Ovary (tissue), 9 donors: ENCODE results near the gene EEF1AKMT4. TPM values are rescaled to one million over a fixed set of nuclear protein-coding genes. Genes with fewer than 3 reads are reported as not detected.

Experiments
- DNase-seq, 5 donors: peaks; one replicate each; pipeline ENCODE4 v3.0.0-alpha.2; 2019 to 2020
- H3K27ac ChIP-seq, 2 donors: fragments of 200-600 bp; one replicate each; pipeline versions ENCODE4 v1.5.1 to v1.8.0; 2019 to 2022
- H3K27me3 ChIP-seq: fragments of 200-600 bp; one replicate; pipeline ENCODE4 v1.8.0; 2022
- H3K36me3 ChIP-seq: fragments of 200-600 bp; sonication (generic); one replicate; pipeline ENCODE4 v1.5.1; 2019
- H3K4me1 ChIP-seq: one replicate; pipeline ENCODE4 v1.8.1; 2013; ENCODE audit warnings: mild to moderate bottlenecking, moderate library complexity; ENCODE audit not compliant: insufficient read depth
- H3K4me3 ChIP-seq: fragments of 200-600 bp; sonication (generic); one replicate; pipeline ENCODE4 v1.5.1; 2017
- H3K9me3 ChIP-seq, 2 donors: fragments of 200-600 bp in 1 of 2; sonication (generic) in 1 of 2; one replicate each; pipeline versions ENCODE4 v1.5.1 to v1.8.1; 2013 to 2019; ENCODE audit warnings: mild to moderate bottlenecking in 1 of 2, moderate library complexity in 1 of 2
- EP300 ChIP-seq: sonication (generic); formaldehyde crosslinking; IDR thresholded peaks from one replicate; pipeline ENCODE4 v1.6.1; 2017; ENCODE audit warnings: antibody characterized with exemption
- POLR2A ChIP-seq: fragments of 450-650 bp; IDR thresholded peaks from one replicate; pipeline ENCODE4 v1.6.1; 2017; ENCODE audit warnings: antibody characterized with exemption, mild to moderate bottlenecking, moderate library complexity
- WGBS, 3 donors: extraction: QIAGEN DNeasy Blood & Tissue Kit in 1 of 3; methylation state at CpG; one replicate each; pipeline versions ENCODE4 v1.1.5 to v1.1.7; 2013 to 2017; 5-methylcytosine and 5-hydroxymethylcytosine counted together
- intact Hi-C, 4 donors: fragments of 100-400 bp; cut with DNase I; formaldehyde crosslinking; loops; one replicate each; pipeline versions ENCODE4 v1.11.0 to v1.15.1; 2022 to 2023
- polyA plus RNA-seq, 2 donors: library from polyadenylated mRNA; stranded (reverse); fragments of 200-250 nt in 1 of 2; fragments of 350-450 nt in 1 of 2; fragmentation: Illumina TruSeq in 1 of 2; extraction: RNeasy Lipid Tissue Mini Kit (QIAGEN cat#74804) in 1 of 2; gene quantifications; one replicate each; pipeline ENCODE4 v1.2.3, GENCODE V29; 2013 to 2014
- total RNA-seq, 7 donors: library from RNA; depleted of rRNA in 2 of 7; stranded (reverse); fragments of >200 nt in 2 of 7; fragmentation: NEBNext Ultra II Directional in 3 of 7; extraction: Animal tissue kit (Norgen Biotek cat#: 25700) in 3 of 7; gene quantifications; one replicate each; pipeline versions ENCODE4 v1.1.0 to v1.2.4, GENCODE V29; 2016 to 2023
- TF ChIP-seq, protein P1 (sequence below), 3 donors: fragments of 450-650 bp in 2 of 3; fragments of 200-600 bp in 1 of 3; IDR thresholded peaks; one replicate each; pipeline versions ENCODE4 v1.5.1 to v1.8.0; 2016 to 2022; ENCODE audit warnings: antibody characterized with exemption in 3 of 3, mild to moderate bottlenecking in 1 of 3
- donor health status: DM: no; HTN: no; CAD: no; lungs with moderate emphysema.
- donor health status: DM: no; HTN: no; CAD: no.
- donor health status: Bipolar disorder and iron deficiency.
- donor health status: DM: yes; HTN: yes; CAD: no.
- donor health status: DM: no; HTN: no; CAD: no.
- donor health status: DM: yes; HTN: yes; CAD: no.

Gene EEF1AKMT4
- total and polyA plus RNA-seq, 9 donors: 0.87 to 3.3 (median 2.0) TPM

DNA sequence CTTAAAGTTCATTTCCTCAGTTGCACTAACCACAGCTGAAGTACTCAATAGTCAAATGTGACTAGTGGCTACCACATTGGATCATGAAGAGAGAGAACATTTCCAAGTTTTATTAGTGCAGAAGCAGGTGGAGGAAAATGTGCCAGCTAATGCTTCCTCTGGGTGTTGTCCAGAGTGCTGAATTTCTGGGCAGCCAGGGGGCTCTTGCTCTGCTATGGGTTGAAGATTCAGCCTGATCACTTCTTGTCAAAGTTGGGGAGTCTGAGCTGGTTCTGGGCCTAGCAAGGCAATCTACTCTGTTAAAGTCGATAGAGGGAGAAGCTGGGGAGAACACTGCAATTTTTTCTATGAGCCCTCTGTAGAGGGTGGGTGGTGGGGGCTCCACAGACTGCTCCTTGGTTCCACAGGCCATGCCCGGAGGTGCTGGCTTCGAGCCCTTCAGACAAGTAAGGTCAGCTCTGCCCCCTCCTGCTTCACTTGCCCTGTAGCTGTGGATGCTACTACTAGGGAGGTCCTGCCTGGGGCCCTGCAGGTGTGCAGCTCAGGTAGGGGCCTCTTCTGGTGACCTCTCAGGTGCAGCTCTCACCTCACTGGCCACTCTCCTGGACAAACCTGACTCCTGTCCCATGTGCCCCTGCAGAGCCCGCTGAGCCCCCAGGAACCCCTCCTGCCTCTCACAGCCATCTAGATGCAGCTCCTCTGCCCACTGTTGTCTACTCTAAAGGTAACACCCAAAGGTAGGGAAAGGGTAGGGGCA lies 8.9 kb upstream of the EEF1AKMT4 start:
- WGBS, 3 donors: 50 to 66% (median 61%) methylated on average over 4 of the region's 4 CpGs
- intact Hi-C loops: loop anchor here (2.0 to 10.0 kb wide), 6 partner anchors 54 to 346 kb away; partner anchors contain the start of genes ABCC5 (in 1 of the 4), ABCF3 (in 1 of the 4) and EIF2B5 (in 1 of the 4)
- no peak for DNase-seq
- Histone ChIP-seq H3K4me1 (peaks cover 7% of the 10 kb centered on the region), H3K27me3 (no peaks in the 10 kb centered on the region), H3K9me3 (no peaks in the 10 kb centered on the region), H3K27ac (no peak overlapping the region), H3K36me3 (no peaks in the 10 kb centered on the region), H3K4me3 (no peak overlapping the region)
- TF ChIP-seq EP300 (no peak), POLR2A (no peak)
- TF ChIP-seq, protein P1, sequence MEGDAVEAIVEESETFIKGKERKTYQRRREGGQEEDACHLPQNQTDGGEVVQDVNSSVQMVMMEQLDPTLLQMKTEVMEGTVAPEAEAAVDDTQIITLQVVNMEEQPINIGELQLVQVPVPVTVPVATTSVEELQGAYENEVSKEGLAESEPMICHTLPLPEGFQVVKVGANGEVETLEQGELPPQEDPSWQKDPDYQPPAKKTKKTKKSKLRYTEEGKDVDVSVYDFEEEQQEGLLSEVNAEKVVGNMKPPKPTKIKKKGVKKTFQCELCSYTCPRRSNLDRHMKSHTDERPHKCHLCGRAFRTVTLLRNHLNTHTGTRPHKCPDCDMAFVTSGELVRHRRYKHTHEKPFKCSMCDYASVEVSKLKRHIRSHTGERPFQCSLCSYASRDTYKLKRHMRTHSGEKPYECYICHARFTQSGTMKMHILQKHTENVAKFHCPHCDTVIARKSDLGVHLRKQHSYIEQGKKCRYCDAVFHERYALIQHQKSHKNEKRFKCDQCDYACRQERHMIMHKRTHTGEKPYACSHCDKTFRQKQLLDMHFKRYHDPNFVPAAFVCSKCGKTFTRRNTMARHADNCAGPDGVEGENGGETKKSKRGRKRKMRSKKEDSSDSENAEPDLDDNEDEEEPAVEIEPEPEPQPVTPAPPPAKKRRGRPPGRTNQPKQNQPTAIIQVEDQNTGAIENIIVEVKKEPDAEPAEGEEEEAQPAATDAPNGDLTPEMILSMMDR (IDR thresholded peaks at IDR 0.05): no peak

DNA sequence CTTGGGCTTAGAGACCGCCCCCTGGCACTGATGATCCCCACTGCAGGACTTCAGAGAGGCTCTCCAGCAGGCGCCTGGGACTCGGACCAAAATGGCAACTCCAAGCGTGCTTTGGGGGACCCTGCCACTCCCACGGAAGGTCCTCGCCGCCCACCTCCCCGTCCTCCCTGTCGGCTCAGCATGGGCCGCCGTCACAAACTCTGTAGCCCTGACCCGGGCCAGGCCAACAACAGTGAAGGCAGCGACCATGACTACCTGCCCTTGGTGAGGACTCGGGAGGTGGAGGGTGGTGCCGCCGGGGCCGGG lies 8.4 kb upstream of the EEF1AKMT4 start:
- Histone ChIP-seq H3K27ac (no peak overlapping the region), H3K9me3 (no peaks in the 10 kb centered on the region), H3K36me3 (no peaks in the 10 kb centered on the region), H3K4me1 (peaks cover 7% of the 10 kb centered on the region), H3K4me3 (no peak overlapping the region), H3K27me3 (no peaks in the 10 kb centered on the region)
- WGBS, 3 donors: 17 to 41% (median 27%) methylated on average over 14 to 17 of the region's 17 CpGs
- no peak for DNase-seq
- intact Hi-C loops: loop anchor here (2.0 to 10.0 kb wide), 6 partner anchors 54 to 346 kb away; partner anchors contain the start of genes ABCC5 (in 1 of the 4), ABCF3 (in 1 of the 4) and EIF2B5 (in 1 of the 4)
- no peak for TF ChIP-seq POLR2A
- TF ChIP-seq, protein P1 (IDR thresholded peaks at IDR 0.05): no peak
- no peak for TF ChIP-seq EP300

DNA sequence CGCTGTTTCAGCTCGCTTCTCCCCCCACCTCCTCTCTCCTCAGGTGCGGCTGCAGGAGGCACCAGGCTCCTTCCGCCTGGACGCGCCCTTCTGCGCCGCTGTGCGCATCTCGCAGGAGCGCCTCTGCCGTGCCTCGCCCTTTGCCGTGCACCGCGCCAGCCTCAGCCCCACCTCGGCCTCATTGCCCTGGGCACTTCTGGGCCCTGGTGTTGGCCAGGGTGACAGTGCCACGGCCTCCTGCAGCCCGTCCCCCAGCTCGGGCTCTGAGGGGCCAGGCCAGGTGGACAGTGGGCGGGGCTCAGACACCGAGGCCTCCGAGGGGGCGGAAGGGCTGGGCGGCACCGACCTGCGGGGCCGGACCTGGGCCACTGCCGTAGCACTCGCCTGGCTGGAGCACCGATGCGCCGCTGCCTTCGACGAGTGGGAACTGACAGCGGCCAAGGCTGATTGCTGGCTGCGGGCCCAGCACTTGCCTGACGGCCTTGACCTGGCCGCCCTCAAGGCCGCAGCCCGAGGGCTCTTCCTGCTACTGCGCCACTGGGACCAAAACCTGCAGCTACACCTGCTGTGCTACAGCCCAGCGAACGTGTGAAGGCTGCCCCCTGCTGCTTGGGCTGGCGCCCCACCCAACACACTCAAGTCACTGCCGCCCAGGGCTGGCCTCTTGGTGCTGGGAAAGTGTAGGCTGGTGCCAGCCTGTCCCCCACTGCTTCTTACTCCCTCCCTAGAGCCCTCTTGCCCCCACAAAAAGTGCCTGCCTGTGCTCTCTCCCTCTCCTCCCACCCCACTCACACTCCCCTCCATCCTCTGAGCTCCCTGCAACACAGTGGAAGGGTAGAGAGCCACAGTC lies 7.8 kb upstream of the EEF1AKMT4 start:
- H3K27me3 ChIP-seq: no peaks in the 10 kb centered on the region
- WGBS, 3 donors: 8 to 15% (median 15%) methylated on average over 44 to 46 of the region's 46 CpGs
- peak; percentile 71 to 83 (median 73) for DNase-seq
- H3K27ac ChIP-seq: no peak overlapping the region
- intact Hi-C loops: loop anchor here (2.0 to 10.0 kb wide), 6 partner anchors 55 to 347 kb away; partner anchors contain the start of genes ABCC5 (in 1 of the 4), ABCF3 (in 1 of the 4) and EIF2B5 (in 1 of the 4)
- no peaks in the 10 kb centered on the region for H3K9me3 ChIP-seq
- TF ChIP-seq POLR2A: no peak
- TF ChIP-seq EP300: no peak
- TF ChIP-seq, protein P1 (IDR thresholded peaks at IDR 0.05): peak; percentile 21 to 66 (median 50)
- H3K36me3 ChIP-seq: no peaks in the 10 kb centered on the region
- no peak overlapping the region for H3K4me3 ChIP-seq
- H3K4me1 ChIP-seq: peaks cover 7% of the 10 kb centered on the region

DNA sequence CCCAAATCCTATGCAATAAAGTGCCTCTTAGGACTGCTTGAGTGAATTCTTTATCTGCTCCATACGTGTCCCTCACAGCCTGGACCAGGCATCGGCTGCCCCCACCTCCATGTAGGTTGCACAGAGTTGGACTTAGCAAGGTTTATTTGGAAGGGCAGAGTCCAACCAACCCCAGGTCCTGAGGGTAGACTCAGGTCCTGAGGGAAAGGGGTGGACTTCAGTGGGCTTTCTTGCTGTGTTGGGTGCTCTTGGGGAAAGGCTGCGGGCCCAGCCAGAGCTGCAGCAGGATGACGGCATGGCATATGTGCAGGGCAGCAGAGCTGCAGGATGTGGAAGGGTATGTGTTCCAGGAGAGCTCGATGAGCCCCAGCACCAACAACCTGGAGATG lies 7.2 kb upstream of the EEF1AKMT4 start:
- Histone ChIP-seq H3K27ac (no peak overlapping the region), H3K4me1 (peaks cover 7% of the 10 kb centered on the region), H3K9me3 (no peaks in the 10 kb centered on the region), H3K36me3 (no peaks in the 10 kb centered on the region), H3K4me3 (no peak overlapping the region), H3K27me3 (no peaks in the 10 kb centered on the region)
- TF ChIP-seq EP300 (no peak), POLR2A (no peak)
- TF ChIP-seq, protein P1 (IDR thresholded peaks at IDR 0.05): no peak
- DNase-seq: no peak
- intact Hi-C loops: loop anchor here (5.0 to 10.0 kb wide), 5 partner anchors 97 to 347 kb away; partner anchors contain the start of genes ABCC5 (in 1 of the 4) and EIF2B5 (in 1 of the 4)
- WGBS, 3 donors: 67 to 90% (median 74%) methylated on average over 5 of the region's 5 CpGs
